GM18520 (cell line): ENCODE data around the gene OPTN.
"Not testable (repeated sequence)": the region's sequence is repeated elsewhere in the genome, so short reads cannot be mapped to it uniquely, and the experiment has no call there.

Experiments used
- ATAC-seq: cut with Tn5 transposase; IDR thresholded peaks from one replicate; pipeline ENCODE4 v1.9.1; 2021; ENCODE audit not compliant: unreplicated experiment

The OPTN gene

DNA sequence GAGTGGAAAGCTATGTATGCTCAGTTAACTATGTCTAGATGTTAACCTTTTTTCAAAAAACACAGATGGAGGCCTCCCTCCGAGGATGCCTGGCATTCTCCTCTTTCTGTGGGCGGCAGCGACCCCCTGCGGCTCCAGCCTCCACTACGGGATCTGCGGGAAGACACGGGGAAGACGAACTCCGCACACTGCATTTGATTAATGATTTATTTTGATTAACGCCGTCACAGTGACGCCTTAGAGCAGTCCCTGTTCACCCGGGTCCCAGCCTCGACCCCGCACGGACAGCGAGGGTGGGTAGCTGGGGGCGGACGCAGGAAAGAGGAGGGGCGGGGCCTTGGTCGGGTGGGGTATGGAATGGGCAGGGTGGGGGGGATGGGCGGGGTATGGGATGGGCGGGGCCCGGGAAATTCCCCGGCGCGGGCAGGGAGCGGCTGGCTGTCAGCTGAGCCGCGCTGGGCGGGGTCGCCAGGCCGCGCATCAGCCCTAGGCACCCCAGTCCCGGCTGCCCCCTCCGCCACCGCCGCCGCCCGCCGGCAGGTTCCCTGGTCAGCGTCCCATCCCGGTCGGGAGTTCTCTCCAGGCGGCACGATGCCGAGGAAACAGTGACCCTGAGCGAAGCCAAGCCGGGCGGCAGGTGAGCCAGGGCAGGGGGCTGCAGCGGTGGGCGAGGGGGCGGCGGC, at the start of gene OPTN:
Gene OPTN (plus strand): TSS at position 498 of the 683 bp plus-strand sequence. CDS start 8,960 bp downstream, outside the sequence.
- ATAC-seq = peak; percentile 41

DNA sequence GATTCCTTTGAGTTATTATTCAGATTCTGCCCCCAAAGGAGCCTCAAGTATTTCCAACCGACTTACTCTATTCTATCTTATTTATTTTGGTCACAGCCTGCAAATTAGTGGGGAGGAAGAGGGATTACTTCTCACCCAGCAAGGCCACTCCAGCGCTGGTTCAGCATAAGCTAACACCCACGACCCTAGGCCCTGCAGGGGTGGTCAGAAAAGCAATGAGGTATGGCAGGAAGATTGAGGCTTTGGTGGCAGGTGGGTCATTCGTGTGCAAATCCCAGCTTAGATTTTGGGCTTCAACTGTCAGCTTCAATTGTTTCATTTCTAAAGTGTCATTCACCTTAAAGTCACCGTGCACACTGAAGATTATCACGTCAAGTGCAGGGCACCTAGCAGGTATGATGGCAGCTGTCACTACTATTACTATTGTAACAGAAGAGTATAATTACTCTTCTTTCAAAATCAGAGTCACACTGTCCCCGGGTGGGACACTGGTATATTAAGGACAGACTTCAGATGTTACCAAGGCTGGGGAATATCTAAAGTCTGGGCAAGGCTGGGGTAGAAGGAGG, 48.8 kb upstream of the OPTN start:
- ATAC-seq = no peak

- ATAC-seq = not testable (repeated sequence)
Observed at GRCh38 chr10:13053208-13053607, 46.8 kb upstream of the OPTN start.

- no peak for ATAC-seq
Observed at GRCh38 chr10:13053794-13054462, 46.0 kb upstream of the OPTN start.

DNA sequence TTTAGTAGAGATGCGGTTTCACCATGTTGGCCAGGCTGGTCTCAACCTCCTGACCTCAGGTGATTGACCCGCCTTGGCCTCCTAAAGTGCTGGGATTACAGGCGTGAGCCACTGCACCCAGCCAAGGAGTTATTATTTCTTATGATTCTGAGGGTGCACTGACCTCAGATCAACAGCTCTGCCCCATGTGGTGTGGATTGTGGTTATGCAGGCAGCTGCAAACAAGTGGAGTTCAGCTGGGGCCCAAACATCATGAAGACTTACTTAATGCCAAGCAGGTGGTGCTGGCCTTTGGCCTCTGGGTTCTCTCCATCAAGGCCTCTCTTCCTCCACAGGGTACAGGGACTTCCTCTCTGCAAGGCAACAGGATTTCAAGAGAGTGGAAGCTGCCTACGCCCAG, 45.1 kb upstream of the OPTN start:
- ATAC-seq = no peak

DNA sequence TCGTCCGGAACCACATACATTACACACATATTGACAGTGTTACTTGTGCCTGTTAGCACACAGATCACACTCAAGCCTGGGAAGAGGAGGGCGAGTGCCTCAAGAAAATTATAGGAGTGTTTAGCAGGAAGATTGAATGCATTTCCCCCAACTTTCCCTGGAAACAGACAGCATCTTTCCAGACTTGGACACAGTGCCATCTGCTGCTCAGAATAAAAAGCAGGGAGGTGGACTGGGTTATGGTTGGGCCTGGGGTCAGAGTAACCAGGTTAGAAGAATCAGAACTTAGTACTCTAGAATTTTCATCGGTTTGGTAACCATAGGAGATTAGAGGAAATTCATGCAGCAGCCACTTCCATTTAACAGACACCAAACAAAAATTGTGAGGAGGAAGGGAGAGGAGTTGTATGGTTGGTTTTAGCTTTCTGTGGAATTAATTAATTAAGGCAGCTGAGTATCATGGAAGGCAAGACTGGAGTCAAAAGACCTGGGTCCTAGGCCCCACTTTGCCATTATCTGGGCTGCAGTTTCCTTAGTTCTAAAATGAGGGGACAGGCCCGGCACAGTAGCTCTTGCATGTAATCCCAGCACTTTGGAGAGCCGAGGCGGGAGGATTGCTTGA, 43.4 kb upstream of the OPTN start:
- ATAC-seq = no peak

DNA sequence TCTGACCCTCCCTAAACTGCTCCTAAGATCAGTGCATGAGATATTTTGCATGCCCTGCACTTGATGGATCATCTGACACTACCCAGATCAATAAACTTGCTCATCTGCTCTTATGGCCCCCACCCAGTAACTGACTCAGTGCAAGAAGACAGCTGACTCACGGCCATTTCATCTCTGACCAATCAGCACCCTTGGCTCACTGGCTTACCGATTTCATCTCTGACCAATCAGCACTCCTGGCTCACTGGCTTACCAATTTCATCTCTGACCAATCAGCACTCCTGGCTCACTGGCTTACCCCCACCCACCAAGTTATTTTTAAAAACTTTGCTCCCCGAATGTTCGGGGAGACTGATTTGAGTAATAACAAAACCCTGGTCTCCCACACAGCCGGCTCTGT, 37.2 kb upstream of the OPTN start:
- no peak for ATAC-seq

DNA sequence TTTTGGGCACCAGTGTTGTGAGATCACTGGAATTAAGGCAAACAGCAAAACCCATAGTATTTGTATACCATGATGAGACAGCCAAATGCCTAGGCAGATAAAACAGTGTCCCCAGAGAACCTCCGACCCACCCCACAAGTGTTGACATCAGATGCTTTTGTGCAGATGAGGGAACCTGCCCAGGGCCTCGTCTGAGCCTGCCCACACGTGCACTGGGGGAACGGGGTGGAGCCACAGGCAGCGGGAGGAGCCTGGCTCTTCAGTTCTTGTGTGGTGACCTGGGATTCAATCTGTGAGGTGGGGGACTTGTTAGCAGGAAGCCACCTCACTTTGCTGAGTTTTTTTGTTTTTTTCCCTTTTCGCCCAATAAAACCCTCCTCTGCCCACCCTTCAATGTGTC, 33.4 kb upstream of the OPTN start:
- no peak for ATAC-seq

DNA sequence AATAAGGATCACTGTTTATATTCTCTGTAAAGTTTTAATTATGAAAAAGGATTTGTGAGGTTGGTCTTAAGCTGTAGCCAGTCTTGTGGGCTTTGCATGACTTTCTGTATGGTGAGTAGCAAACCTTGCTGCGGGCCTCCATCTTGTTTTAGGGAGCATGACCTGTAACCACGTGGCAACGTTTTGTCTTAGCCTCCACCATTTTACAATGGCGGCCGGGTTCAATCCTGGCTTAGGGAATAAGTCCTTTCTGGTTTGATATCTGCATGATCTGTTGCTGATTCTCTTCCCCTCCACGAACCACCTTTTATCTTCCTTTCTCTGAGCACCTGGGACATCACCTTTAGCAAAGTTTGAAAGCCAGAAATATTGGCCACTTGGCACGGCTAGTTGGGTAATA, 32.5 kb upstream of the OPTN start:
- ATAC-seq = no peak

DNA sequence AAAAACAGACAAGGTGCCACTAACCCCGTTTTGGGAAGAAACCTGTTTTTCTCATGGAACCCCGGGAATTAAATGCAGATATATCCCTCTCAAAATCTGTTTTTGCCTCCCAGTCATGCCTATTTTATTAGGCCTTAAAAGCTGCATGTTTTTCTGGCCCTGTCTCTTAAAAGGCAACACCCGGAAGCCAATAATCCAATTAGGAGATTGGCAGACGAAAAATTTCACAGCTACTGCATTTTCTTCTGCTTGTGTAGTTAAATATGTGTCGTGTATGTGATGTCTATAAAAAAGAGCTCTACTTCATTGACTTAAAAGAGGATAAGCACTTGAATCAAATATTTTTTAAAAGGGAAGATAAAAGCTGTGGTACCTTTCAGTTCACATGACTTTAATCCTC, 31.9 kb upstream of the OPTN start:
- no peak for ATAC-seq

DNA sequence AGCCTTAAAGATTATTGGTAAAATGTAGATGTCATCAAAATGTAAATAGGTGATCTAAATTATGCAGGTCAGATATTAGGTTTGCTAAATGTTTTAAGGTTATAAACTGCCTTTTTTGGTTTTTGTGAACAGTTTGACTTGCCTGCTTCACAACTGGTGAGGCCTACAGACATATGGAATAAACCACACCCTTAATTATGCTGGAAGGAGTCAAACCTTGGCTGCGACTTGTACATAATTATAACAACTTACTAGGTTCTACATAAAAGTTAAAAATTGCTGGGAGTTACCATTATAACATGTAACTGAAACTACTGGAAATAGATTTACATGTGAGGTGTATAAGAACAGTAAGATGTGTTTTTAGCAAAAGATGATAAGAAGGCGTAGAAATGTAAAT, 31.5 kb upstream of the OPTN start:
- no peak for ATAC-seq

DNA sequence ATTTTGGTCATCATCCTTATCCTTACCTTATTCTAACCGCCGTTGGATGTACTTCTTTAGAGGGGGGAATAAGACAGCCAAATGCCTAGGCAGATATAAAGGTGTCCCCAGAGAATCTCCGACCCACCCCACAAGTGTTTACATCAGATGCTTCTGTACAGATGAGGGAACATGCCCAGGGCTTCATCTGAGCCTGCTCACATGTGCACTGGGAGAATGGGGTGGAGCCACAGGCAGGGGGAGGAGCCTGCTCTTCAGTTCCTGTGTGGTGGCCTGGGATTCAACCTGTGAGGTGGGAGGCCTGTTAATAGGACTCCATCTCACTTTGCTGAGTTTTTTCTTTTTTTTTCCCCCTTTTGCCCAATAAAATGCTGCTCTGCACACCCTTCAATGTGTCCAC, 27.6 kb upstream of the OPTN start:
- no peak for ATAC-seq

DNA sequence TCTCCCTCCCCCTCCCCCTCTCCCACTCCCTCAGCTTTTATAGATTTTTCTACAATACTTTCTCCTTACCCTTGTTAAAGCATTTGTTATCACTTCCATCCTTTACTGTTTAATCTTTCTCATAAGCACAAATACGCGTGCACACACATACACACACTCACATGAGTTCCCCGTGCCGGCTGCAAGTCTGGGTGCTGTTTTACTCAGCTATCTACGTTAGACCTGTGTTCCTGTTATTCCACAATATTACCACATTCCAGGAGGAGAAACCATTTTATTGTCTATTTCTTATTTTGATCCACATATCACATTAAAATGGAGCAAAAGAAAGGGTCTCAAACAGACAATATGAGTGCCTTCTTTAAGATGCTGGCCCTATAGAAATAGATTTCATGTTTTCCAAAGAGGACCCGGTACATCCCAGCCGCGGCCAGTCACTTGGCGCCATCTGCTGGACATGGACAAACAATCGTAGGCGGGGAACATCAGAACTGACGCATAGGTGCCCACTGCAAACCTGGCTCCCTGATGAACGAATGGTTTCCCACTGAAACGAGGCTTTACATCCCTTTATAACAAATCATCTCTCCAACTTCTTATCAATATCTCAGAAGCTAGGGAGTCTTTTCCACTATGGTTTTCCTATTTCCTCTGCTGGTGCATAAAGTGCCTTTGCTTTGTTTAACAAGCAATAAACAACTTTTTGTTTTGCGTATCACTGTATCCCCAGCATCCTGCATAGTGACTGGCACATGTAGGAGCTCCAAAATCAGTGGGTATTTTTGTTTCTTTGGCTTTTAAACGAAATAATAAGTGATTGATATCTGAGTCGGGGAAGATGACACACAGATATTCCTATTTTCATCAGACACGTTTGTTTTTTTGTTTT, 25.2 kb upstream of the OPTN start:
- ATAC-seq = no peak

DNA sequence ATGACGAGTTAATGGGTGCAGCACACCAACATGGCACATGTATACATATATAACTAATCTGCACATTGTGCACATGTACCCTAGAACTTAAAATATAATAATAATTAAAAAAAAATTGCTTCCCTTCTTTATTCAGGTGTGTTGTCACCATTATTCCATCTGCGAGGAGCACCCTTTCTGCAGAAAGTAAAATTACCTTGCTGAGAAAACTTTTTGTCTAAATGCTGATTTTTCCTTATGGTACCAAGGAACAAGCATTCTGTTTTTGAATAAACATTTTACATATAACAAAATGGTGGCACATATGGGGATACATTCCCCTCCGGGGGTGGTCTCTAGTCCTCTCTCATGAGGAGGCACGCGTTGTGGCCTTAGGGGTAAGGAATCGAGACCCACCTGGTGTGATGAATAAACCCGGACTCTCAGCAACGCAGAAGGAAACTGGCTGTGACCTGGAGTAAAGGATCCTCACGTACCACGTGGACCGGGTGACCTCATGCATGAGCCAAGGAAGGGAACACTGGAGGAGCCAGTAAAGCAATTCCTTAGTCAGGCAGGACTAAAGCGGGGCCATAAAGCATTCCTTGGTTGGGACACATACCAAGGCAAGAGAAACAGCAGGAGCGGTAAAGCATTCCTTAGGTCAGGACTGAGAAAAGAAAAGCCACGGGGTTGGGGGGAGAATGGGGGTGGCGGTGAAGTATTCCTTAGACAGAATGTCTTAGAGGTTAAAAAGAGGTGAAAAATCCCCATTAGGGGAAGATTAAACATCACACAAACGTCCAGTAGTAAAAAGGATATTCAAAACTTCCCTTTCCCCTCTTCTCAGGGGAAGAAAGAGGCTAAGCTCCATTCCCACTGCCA, 20.8 kb upstream of the OPTN start:
- ATAC-seq = no peak

- no peak for ATAC-seq
Observed at GRCh38 chr10:13079776-13080050, 20.2 kb upstream of the OPTN start.

GRCh38 chr10:13080643-13081042, 19.3 kb upstream of the OPTN start:
- ATAC-seq = no peak

GRCh38 chr10:13083700-13084099, 16.3 kb upstream of the OPTN start:
- not testable (repeated sequence) for ATAC-seq

DNA sequence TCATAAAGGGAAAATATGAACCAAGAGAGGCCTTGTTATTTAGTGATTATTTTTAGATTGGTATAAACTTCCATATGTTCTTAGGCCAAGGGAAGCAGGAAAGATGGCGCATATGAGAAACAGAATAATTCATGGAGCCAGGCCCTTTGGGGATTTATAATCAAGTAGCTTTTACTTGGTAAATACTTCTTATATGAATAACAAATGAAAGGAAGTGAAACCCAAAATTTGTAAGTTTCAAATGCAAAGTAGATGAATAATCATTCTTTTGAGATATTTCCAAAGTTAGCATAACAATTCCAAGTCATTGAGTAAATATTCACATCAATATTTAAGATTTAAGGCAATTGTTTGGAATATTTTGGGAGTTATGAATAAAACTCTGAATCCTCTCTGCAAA, 13.9 kb upstream of the OPTN start:
- no peak for ATAC-seq

GRCh38 chr10:13087601-13087985, 12.4 kb upstream of the OPTN start:
- ATAC-seq = no peak

DNA sequence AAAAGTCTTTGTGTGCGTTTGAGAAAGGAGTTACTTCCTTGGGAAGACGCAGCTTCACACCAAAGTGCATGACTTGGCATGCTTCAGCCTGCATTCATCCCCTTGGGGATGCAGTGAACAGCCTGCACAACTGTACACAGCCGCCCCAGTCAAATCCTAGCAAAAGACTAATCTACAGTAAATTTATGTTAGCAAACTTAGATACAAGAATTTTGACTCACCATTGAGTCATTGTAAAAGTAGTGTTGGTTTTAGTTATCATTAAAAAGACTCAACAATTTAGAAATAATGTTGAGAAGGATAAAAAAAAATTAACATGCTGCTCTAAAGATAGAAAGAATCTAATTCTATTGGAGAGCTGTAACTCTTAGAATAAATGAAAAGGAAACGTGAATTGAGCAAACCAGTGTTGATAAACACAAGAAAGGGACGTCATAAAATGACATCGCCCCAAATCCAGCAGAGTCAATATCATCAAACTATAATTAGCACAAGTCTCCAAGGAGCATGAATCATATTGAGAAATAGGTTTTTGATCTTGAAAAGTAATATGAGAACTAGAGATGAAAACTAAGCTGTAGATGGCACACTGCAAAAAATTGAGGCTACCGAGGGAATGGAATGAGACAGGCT, 11.9 kb upstream of the OPTN start:
- no peak for ATAC-seq
